IMR-90 (cell line): ENCODE results near the gene DLGAP4. TPM values are rescaled to one million over a fixed set of nuclear protein-coding genes. Genes with fewer than 3 reads are reported as not detected.

ENCODE experiments used
- ATAC-seq: fragments of 200-7000 bp; cut with Tn5 transposase; 2 replicates; pipeline ENCODE4 v1.9.1; 2020; ENCODE audit warnings: low read depth, mild to moderate bottlenecking, moderate library complexity
- BruUV-seq: library from RNA; stranded (reverse); fragments of 400-500 nt; replicated peaks from 2 replicates; lab custom pipeline; 2021; lab: Mats Ljungman, UMichigan
- CTCF ChIA-PET: fragments of 300-600 bp; formaldehyde crosslinking; extraction: SDS; loops from one replicate; lab custom pipeline; 2021; ENCODE audit warnings: antibody characterized with exemption; lab: Yijun Ruan, JAX
- POLR2A ChIA-PET: fragments of 300-600 bp; sonication (Branson Sonifier 250); formaldehyde crosslinking; loops from one replicate; lab custom pipeline; 2022; ENCODE audit warnings: antibody characterized with exemption; ENCODE audit not compliant: unreplicated experiment; lab: Charles Lee
- DNase-seq: peaks from one replicate; pipeline ENCODE4 v3.0.0; 2013
- H2AFZ ChIP-seq: replicated peaks from 2 replicates; pipeline ENCODE3; 2013; ENCODE audit warnings: low read length, mild to moderate bottlenecking; ENCODE audit not compliant: poor library complexity
- H2AK5ac ChIP-seq: 2 replicates; pipeline ENCODE4 v1.6.1; 2013; ENCODE audit warnings: low read depth, low read length, inconsistent platforms
- H2AK9ac ChIP-seq: replicated peaks from 2 replicates; pipeline ENCODE3; 2013; ENCODE audit warnings: mild to moderate bottlenecking, low read depth, low read length, moderate library complexity; ENCODE audit not compliant: poor library complexity
- H2BK120ac ChIP-seq: 2 replicates; pipeline ENCODE4 v1.6.1; 2013; ENCODE audit warnings: low read depth, low read length, inconsistent platforms
- H2BK15ac ChIP-seq: 3 replicates; pipeline ENCODE4 v1.6.1; 2013; ENCODE audit warnings: low read depth, low read length, inconsistent platforms
- H2BK20ac ChIP-seq: 2 replicates; pipeline ENCODE4 v1.6.1; 2013; ENCODE audit warnings: low read depth, mild to moderate bottlenecking, inconsistent platforms, low read length, moderate library complexity
- H2BK5ac ChIP-seq: 2 replicates; pipeline ENCODE4 v1.6.1; 2013; ENCODE audit warnings: mild to moderate bottlenecking, low read depth, low read length, inconsistent platforms; ENCODE audit not compliant: poor library complexity, severe bottlenecking
- H3K14ac ChIP-seq: replicated peaks from 2 replicates; pipeline ENCODE4 v1.6.1; 2013; ENCODE audit warnings: low read depth, low read length, inconsistent platforms
- H3K18ac ChIP-seq: 2 replicates; pipeline ENCODE4 v1.6.1; 2013; ENCODE audit warnings: low read depth, low read length, control low read depth
- H3K23ac ChIP-seq: 2 replicates; pipeline ENCODE4 v1.6.1; 2013; ENCODE audit warnings: low read depth, low read length, inconsistent platforms
- H3K27ac ChIP-seq: 2 replicates; pipeline ENCODE4 v1.5.1; 2013; ENCODE audit warnings: mild to moderate bottlenecking, control low read depth, low read length; ENCODE audit not compliant: insufficient read depth
- H3K27me3 ChIP-seq: 2 replicates; pipeline ENCODE4 v1.6.1; 2013; ENCODE audit warnings: low read length; ENCODE audit not compliant: control insufficient read depth, insufficient read depth
- H3K36me3 ChIP-seq: 2 replicates; pipeline ENCODE4 v1.6.1; 2013; ENCODE audit warnings: low read length, mixed read lengths; ENCODE audit not compliant: control insufficient read depth, insufficient read depth
- H3K4ac ChIP-seq: 2 replicates; pipeline ENCODE4 v1.6.1; 2013; ENCODE audit warnings: low read depth, low read length, inconsistent platforms
- H3K4me1 ChIP-seq: 2 replicates; pipeline ENCODE4 v1.6.1; 2013; ENCODE audit warnings: low read length, mixed read lengths; ENCODE audit not compliant: control insufficient read depth, insufficient read depth
- H3K4me2 ChIP-seq: 2 replicates; pipeline ENCODE4 v1.6.1; 2013; ENCODE audit warnings: low read depth, mild to moderate bottlenecking, control low read depth, low read length, moderate library complexity
- H3K4me3 ChIP-seq: 2 replicates; pipeline ENCODE4 v1.5.1; 2013; ENCODE audit warnings: low read depth, mild to moderate bottlenecking, control low read depth, low read length, moderate library complexity; ENCODE audit not compliant: insufficient read depth
- H3K56ac ChIP-seq: 2 replicates; pipeline ENCODE4 v1.6.1; 2013; ENCODE audit warnings: low read length, inconsistent platforms; ENCODE audit not compliant: insufficient read depth; ENCODE audit errors: extremely low read depth
- H3K79me1 ChIP-seq, 2 experiments: 2 replicates each; pipeline ENCODE4 v1.6.1; 2013; ENCODE audit warnings: low read length in 2 of 2, inconsistent platforms in 1 of 2, low read depth in 1 of 2
- H3K9ac ChIP-seq: 2 replicates; pipeline ENCODE4 v1.6.1; 2013; ENCODE audit warnings: low read depth, low read length, control low read depth
- H3K9me1 ChIP-seq: 2 replicates; pipeline ENCODE4 v1.6.1; 2013; ENCODE audit warnings: low read length, inconsistent platforms; ENCODE audit not compliant: insufficient read depth
- H3K9me3 ChIP-seq: 2 replicates; pipeline ENCODE4 v1.6.1; 2013; ENCODE audit warnings: low read length; ENCODE audit not compliant: control insufficient read depth, insufficient read depth
- H4K20me1 ChIP-seq: 2 replicates; pipeline ENCODE4 v1.6.1; 2013; ENCODE audit warnings: low read length, inconsistent platforms; ENCODE audit not compliant: insufficient read depth
- H4K5ac ChIP-seq: 2 replicates; pipeline ENCODE4 v1.6.1; 2013; ENCODE audit warnings: mild to moderate bottlenecking, low read depth, low read length, control low read depth
- H4K8ac ChIP-seq, 2 experiments: 2 replicates each; pipeline ENCODE4 v1.6.1; 2013; ENCODE audit warnings: low read depth in 2 of 2, low read length in 2 of 2, control low read depth in 1 of 2, inconsistent platforms in 1 of 2
- H4K91ac ChIP-seq: 2 replicates; pipeline ENCODE4 v1.6.1; 2013; ENCODE audit warnings: low read depth, low read length, inconsistent platforms; ENCODE audit not compliant: insufficient read depth
- CHD1 ChIP-seq: IDR thresholded peaks from 2 replicates; pipeline ENCODE4 v1.6.1; 2012; ENCODE audit warnings: low read depth, low read length, improper control_type of control experiment
- ELK1 ChIP-seq: fragments of 150-350 bp; IDR thresholded peaks from 2 replicates; pipeline ENCODE4 v1.6.1; 2016; ENCODE audit warnings: low read depth, mild to moderate bottlenecking, low read length, moderate library complexity, borderline replicate concordance
- FOS ChIP-seq: fragments of 150-350 bp; IDR thresholded peaks from 2 replicates; pipeline ENCODE4 v1.6.1; 2016; ENCODE audit warnings: low read depth, low read length
- MAFK ChIP-seq: IDR thresholded peaks from 2 replicates; pipeline ENCODE4 v1.6.1; 2012; ENCODE audit warnings: low read depth, low read length, improper control_type of control experiment
- MXI1 ChIP-seq: IDR thresholded peaks from 2 replicates; pipeline ENCODE4 v1.6.1; 2012; ENCODE audit warnings: low read depth, mild to moderate bottlenecking, low read length, moderate library complexity, borderline replicate concordance
- POLR2A ChIP-seq: IDR thresholded peaks from 2 replicates; pipeline ENCODE4 v1.6.1; 2012; ENCODE audit warnings: mild to moderate bottlenecking, low read depth, low read length
- RAD21 ChIP-seq: IDR thresholded peaks from 2 replicates; pipeline ENCODE4 v1.6.1; 2012; ENCODE audit warnings: low read length, improper control_type of control experiment
- WGBS, 2 experiments: methylation state at CpG; one replicate each; pipeline versions ENCODE4 v1.1.5 to v1.1.7; 2013; ENCODE audit warnings: missing lambda C conversion rate in 2 of 2; ENCODE audit not compliant: insufficient read length in 1 of 2; ENCODE audit errors: extremely low coverage in 2 of 2; 5-methylcytosine and 5-hydroxymethylcytosine counted together
- dilution Hi-C: fragments of 300-500 bp; cut with HindIII; formaldehyde crosslinking; loops from one replicate; pipeline ENCODE4 v1.14.3; 2018; ENCODE audit warnings: low sequenced_read_pairs; ENCODE audit not compliant: unreplicated experiment
- in situ Hi-C: fragments of 300-500 bp; cut with MboI; formaldehyde crosslinking; loops from 3 replicates; pipeline ENCODE4 v1.14.3; 2019; ENCODE audit warnings: low sequenced_read_pairs, inconsistent platforms, mixed read lengths
- intact Hi-C: fragments of 100-400 bp; cut with micrococcal nuclease; formaldehyde crosslinking; loops from 2 replicates; pipeline ENCODE4 v1.10.0; 2022
- polyA plus RNA-seq, 3 experiments: library from polyadenylated mRNA; depleted of rRNA; stranded (reverse); fragments of >200 nt; gene quantifications; 2 replicates each; pipeline ENCODE4 v1.2.3, GENCODE V29; 2012; ENCODE audit warnings: low replicate concordance in 1 of 3
- total RNA-seq: library from RNA; depleted of rRNA; stranded (reverse); fragments of >200 nt; gene quantifications from 2 replicates; pipeline ENCODE4 v1.2.3, GENCODE V29; 2012

Gene DLGAP4
- total and polyA plus RNA-seq, 2 of the 4 experiments (the other 2 are of a cell fraction) = 32.3 to 73.2 TPM

- Histone ChIP-seq H3K79me1 (no peaks in the 10 kb centered on the region), H2BK120ac (no peak overlapping the region), H3K9me1 (no peaks in the 10 kb centered on the region), H4K20me1 (no peaks in the 10 kb centered on the region), H2BK15ac (no peak overlapping the region), H3K4me2 (no peak overlapping the region), H4K91ac (no peak overlapping the region), H3K4ac (no peak overlapping the region), H4K5ac (no peak overlapping the region), H2AK9ac (no peak overlapping the region), H3K27ac (no peak overlapping the region), H3K4me3 (no peak overlapping the region), H3K36me3 (no peaks in the 10 kb centered on the region), H3K27me3 (peaks cover 10% of the 10 kb centered on the region; the same call in 1 of the 2 replicates), H2BK5ac (no peak overlapping the region), H2AFZ (no peak overlapping the region), H4K8ac (no peak overlapping the region), H3K4me1 (no peaks in the 10 kb centered on the region), H3K9me3 (no peaks in the 10 kb centered on the region), H2BK20ac (no peak overlapping the region), H3K14ac (no peak overlapping the region), H3K56ac (no peak overlapping the region), H3K23ac (no peak overlapping the region), H3K18ac (no peak overlapping the region), H3K9ac (no peak overlapping the region), H2AK5ac (no peak overlapping the region)
- no TSS peak for BruUV-seq
- in situ Hi-C loops (no loop called here), dilution Hi-C loops (no loop called here), intact Hi-C loops (no loop called here)
- ATAC-seq = no peak
- ChIA-PET CTCF (no interaction called here), POLR2A (no interaction called here)
- no peak for DNase-seq
- TF ChIP-seq MXI1 = no peak
- no peak for TF ChIP-seq RAD21
- TF ChIP-seq FOS = no peak
- no peak for TF ChIP-seq ELK1
- no peak for TF ChIP-seq POLR2A
- no peak for TF ChIP-seq CHD1
- TF ChIP-seq MAFK = no peak
- 62% methylated on average over 6 of the region's 6 CpGs; no CpG with 5 or more reads in 1 of the 2 experiments for WGBS, 2 experiments
Measured at GRCh38 chr20:36351937-36352336, 45.8 kb downstream of the DLGAP4 start.
